Motor neuron (in vitro differentiated cells): ENCODE data around the gene BEST3. TPM values are rescaled to one million over a fixed set of nuclear protein-coding genes. Genes with fewer than 3 reads are reported as not detected.

Source experiments
- total RNA-seq, 8 experiments: library from RNA; unstranded; fragments of 300-600 nt; gene quantifications; 2 replicates each; pipeline versions ENCODE4 v1.2.3 to v1.2.4, GENCODE V29; 2022

BEST3 gene
- total RNA-seq, 8 experiments from 2014 or later, result 0.07 to 1.7 (median 0.35) TPM; not detected in 2

Other genes starting within 250 kb of the BEST3 start
- gene FRS2, start 228.9 kb downstream of the BEST3 start, total RNA-seq, result 10 to 100 TPM; 20.9 to 49.0 (median 32.6) TPM
- 100 to 1,000 TPM; 179 to 338 (median 260) TPM for gene CCT2, start 113.8 kb downstream of the BEST3 start, total RNA-seq
- gene LRRC10, start 88.4 kb downstream of the BEST3 start, total RNA-seq, result under 1 TPM in 5 of 8 experiments, not detected in 3; 0.05 to 0.33 (median 0.11) TPM
- gene RAB3IP, start 39.6 kb upstream of the BEST3 start, total RNA-seq, result 10 to 100 TPM in 5 of 8 experiments, 1 to 10 TPM in 3; 1.7 to 36.5 (median 18.3) TPM
- under 1 TPM in 5 of 8 experiments, not detected in 3; 0.18 to 0.57 (median 0.33) TPM for gene MYRFL, start 125.9 kb upstream of the BEST3 start, total RNA-seq